ENCODE measurements around the gene ASAH2.
"Not testable (repeated sequence)": the region's sequence is repeated elsewhere in the genome, so short reads cannot be mapped to it uniquely, and the experiment has no call there.

ASAH2 gene

DNA sequence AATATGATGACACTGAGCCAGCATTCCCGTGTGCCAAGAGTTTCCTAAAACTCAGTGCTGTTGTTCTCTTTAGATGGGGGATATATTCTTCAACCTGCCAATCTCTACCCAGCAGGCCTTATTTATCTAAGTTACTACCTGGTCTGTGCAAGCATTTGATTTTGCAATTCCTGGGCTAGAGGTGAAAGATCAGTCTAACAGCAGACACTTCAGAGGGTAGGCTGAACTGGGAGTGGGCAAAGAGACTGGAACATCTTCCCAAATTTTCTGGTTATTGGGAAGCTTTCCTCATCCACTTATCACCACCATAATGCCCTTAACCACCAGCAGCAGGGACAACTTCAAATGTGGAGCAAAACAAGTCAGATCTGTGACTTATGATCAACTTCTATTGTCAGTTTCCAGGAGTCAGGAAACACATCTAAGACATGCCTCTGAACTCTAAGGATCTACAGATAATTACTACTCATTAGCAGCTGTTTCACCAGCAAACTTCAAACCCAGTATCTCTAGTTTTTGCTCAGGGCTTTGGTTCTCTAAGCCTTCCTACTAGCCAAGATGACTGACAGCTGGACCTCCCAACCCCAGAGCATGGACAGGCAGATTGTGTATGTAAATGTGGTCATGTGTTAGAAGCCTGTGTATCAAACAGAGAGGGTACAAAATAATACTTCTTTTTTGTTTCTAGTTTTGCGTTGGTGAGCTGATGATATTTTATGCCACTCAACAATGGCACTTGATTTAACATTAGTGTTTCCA lies 1.0 kb downstream of the ASAH2 start:
- no peak for DNase-seq

DNA sequence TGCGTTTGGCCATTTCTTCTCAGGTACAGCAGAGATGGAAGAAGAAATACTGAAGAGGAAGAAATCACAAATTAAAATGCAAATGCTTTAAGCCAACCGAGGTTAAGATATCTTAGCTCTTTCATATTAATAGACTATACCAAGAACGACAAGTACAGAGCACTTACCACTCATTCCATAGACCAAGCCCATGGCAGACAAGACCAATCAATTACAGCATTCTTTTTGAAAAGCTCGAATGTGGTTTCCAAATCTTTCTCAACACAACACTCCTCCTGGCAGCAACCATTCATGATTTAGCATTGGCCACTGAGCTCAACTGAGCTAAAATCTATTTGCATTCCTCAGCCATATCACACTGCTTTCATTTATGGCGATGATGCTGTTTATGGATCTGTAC lies 2.7 kb downstream of the ASAH2 start:
- DNase-seq = no peak

GRCh38 chr10:50248062-50248461 lies 3.3 kb downstream of the ASAH2 start:
- no peak for DNase-seq

GRCh38 chr10:50244201-50244600 lies 7.1 kb downstream of the ASAH2 start:
- no peak for DNase-seq

DNA sequence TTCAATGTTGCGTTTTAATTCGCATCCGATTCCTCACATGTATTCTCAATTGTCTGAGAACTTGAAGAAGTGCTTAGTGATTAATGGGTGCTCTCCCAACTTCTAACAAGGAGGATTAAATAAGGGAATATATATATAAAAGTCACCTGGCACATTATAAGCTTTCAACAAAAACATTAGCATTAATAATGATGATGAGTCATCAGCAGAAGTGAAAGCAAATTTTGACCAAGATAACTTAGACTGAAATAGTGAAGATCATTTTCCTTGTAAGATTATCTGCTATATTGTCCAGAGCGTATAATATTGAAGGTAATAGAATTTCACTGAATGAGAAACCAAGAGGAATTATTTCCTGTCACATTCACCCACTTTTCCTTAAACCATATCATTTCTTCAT lies 8.5 kb downstream of the ASAH2 start:
- DNase-seq = no peak

DNA sequence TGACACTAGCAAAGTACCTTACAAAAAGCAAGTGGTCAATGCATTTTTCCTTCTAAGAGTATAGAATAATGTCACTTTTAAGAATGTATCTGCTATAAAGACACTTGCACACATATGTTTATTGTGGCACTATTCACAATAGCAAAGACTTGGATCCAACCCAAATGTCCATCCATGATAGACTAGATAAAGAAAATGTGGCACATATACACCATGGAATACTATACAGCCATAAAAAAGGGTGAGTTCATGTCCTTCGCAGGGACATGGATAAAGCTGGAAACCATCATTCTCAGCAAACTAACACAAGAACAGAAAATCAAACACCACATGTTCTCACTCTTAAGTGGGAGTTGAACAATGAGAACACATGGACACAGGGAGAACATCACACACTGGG lies 9.8 kb downstream of the ASAH2 start:
- DNase-seq = not testable (repeated sequence)

- DNase-seq = no peak
Measured at GRCh38 chr10:50234486-50234885, 16.8 kb downstream of the ASAH2 start.

- DNase-seq = no peak
Measured at GRCh38 chr10:50232261-50232639, 19.1 kb downstream of the ASAH2 start.

GRCh38 chr10:50231515-50232260 lies 19.6 kb downstream of the ASAH2 start:
- DNase-seq = no peak

GRCh38 chr10:50229460-50229859 lies 21.9 kb downstream of the ASAH2 start:
- no peak for DNase-seq

- no peak for DNase-seq
Measured at GRCh38 chr10:50228672-50229071, 22.6 kb downstream of the ASAH2 start.

DNA sequence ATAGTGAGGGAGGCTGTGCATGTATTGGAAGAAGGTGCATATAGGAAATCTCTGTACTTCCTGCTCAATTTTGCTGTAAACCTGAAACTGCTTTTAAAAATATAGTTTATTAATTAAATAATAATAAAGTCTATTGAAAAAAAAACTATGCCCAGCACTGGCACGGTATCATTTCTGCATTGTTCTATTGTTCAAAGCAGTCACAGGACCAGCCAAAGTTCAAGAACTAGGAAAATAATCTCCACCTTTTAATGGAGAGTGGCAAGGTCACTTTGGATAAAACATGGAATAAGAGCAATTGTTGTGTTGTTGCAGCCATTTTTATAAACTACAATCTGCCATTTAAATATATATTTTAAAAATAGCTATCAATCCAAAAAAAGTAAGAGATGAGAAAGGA lies 24.7 kb downstream of the ASAH2 start:
- no peak for DNase-seq

DNA sequence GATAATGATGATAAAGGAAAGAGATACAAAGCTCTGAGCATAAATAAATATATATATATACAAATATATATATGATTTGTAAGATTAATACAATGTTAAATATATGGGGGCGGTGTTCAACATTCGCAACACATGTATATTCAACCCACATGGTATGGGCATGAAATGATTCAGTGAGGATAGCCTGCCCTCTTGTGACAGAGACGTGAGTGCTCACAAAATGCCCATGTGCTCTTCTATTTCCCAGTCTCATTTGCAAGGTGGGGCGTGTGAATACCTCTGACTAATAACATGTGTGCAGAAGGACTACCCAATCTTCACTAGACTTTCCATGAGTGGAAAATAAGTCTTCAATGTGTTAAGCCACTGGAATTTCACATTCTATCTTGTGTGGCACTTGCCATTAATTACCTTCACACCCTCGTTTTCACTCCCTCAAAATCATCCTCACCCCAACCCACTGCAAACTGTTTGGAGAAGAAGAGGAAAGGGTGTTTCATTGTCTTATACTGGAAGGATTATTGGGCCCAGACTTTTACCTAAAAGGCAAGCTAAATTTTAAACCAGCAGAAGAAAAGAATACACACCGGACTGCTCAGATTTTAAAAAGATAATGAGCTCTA lies 26.9 kb downstream of the ASAH2 start:
- peak; percentile 7 for DNase-seq

DNA sequence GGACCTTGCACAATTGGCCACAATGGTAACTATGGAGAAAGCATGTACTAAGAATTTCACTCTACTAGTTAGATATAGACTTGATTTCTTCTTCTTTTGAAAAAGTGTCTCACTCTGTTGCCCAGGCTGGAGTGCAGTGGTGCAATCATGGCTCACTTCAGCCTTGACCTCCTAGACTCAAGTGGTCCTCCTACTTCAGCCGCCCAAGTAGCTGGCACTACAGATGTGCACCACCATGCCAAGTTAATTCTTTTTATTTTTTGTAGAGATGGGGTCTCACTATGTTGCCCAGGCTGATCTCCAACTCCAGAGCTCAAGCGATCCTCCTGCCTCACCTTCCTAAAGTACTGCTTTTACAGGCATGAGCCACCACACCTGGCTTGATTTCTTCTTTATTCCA lies 29.1 kb downstream of the ASAH2 start:
- DNase-seq = no peak

DNA sequence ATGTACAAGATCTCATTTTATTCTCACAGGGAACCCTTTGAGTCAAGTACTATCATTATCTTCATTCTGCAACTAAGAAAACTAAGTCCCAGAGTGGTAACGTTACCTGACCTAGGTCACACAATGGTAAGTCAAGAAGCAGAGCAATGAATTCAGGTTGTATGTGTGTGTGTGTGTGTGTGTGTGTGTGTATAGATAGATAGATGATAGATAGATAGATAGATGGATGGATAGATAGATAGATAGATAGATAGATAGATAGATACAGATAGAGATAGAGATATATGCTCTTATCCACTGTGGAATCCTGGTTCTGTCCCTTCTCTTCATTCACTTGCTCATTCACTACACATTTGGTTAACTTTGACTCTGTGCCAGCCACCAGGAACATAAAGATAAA lies 29.8 kb downstream of the ASAH2 start:
- no peak for DNase-seq

GRCh38 chr10:50219646-50220045 lies 31.7 kb downstream of the ASAH2 start:
- no peak for DNase-seq

- no peak for DNase-seq
Measured at GRCh38 chr10:50219200-50219599, 32.1 kb downstream of the ASAH2 start.

DNA sequence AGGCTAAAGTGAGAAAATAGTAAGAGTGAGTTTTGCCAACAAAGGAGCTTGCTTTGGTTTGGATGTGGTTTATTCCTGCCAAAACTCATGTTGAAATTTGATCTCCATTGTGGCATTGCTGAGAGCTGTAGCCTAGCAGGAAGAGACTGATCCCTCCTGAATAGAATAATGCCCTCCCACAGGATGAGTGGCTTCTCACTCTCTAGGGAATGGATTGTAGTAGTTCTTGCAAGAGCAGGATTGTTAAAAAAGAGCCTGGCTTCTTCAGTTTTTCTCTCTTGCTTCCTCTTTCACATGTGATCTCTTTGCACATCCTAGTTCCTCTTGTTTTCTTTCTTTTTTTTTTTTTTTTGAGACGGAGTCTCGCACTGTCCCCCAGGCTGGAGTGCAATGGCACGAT lies 34.4 kb downstream of the ASAH2 start:
- no peak for DNase-seq

- DNase-seq = no peak
Measured at GRCh38 chr10:50216418-50216817, 34.9 kb downstream of the ASAH2 start.

DNA sequence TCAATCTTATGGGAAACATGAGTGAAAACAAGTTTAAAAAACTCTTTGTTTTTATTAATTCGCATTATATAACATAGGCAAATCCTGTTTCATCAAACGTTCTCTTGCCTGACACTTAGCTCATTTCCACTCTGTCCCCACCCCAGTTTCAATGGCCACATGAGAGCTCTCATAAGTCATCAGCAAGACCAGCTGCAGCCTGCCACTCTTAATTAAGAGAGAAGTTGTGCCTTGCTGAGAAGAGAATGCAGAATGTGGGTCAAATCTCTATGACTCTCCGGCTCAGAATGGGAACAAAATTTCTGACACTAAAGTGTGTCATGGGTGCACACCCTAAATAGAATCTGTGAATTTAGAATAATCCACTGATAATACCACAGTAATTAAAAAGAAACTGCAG lies 39.6 kb downstream of the ASAH2 start:
- DNase-seq = no peak

- no peak for DNase-seq
Measured at GRCh38 chr10:50210876-50211275, 40.4 kb downstream of the ASAH2 start.

All from activated naive CD4-positive, alpha-beta T cell treated with Interleukin-2 at 50 U/mL for 16 hours (primary cell).